Caco-2 (cell line): Measurements from ENCODE around the gene ATG14. TPM values are rescaled to one million over a fixed set of nuclear protein-coding genes. Genes with fewer than 3 reads are reported as not detected.

Experiments
- BruUV-seq: library from RNA; stranded (reverse); fragments of 400-500 nt; replicated peaks from 2 replicates; lab custom pipeline; 2021; lab: Mats Ljungman, UMichigan
- CTCF ChIA-PET: fragments of 300-600 bp; sonication (Branson Sonifier 250); formaldehyde crosslinking; loops from one replicate; lab custom pipeline; 2022; ENCODE audit warnings: antibody characterized with exemption; lab: Charles Lee
- POLR2A ChIA-PET: fragments of 300-600 bp; sonication (Branson Sonifier 250); formaldehyde crosslinking; loops from one replicate; lab custom pipeline; 2022; ENCODE audit warnings: antibody characterized with exemption; lab: Charles Lee
- DNase-seq, 2 experiments: peaks; one replicate each; pipeline versions ENCODE4 v3.0.0 to v3.0.0-alpha.2; 2020 to 2022
- H3K27me3 ChIP-seq: replicated peaks from 2 replicates; pipeline ENCODE4 v1.6.0; 2011; ENCODE audit warnings: low read length; ENCODE audit not compliant: control insufficient read depth, insufficient read depth
- H3K36me3 ChIP-seq: 2 replicates; pipeline ENCODE4 v1.5.1; 2011; ENCODE audit warnings: low read length; ENCODE audit not compliant: control insufficient read depth, insufficient read depth
- H3K4me1 ChIP-seq: fragments of 250-450 bp; sonication (Bioruptor Pico); 2 replicates; pipeline ENCODE4 v1.5.1; 2020; ENCODE audit warnings: mild to moderate bottlenecking
- H3K4me3 ChIP-seq: 2 replicates; pipeline ENCODE4 v1.5.1; 2011; ENCODE audit warnings: low read depth, mild to moderate bottlenecking, control low read depth, low read length
- H3K9me3 ChIP-seq: fragments of 250-450 bp; sonication (Bioruptor Pico); 2 replicates; pipeline ENCODE4 v1.5.1; 2020; ENCODE audit warnings: mild to moderate bottlenecking, moderate library complexity
- H3K27ac Mint-ChIP-seq: one replicate; pipeline ENCODE4 v1.8.0; 2022; ENCODE audit warnings: mixed read lengths; ENCODE audit not compliant: unreplicated experiment
- H3K27me3 Mint-ChIP-seq: one replicate; pipeline ENCODE4 v1.8.0; 2022; ENCODE audit warnings: mixed read lengths; ENCODE audit not compliant: insufficient read depth, unreplicated experiment
- H3K36me3 Mint-ChIP-seq: one replicate; pipeline ENCODE4 v1.8.0; 2022; ENCODE audit warnings: mild to moderate bottlenecking, mixed read lengths; ENCODE audit not compliant: insufficient read depth, unreplicated experiment
- H3K4me1 Mint-ChIP-seq: one replicate; pipeline ENCODE4 v1.8.0; 2022; ENCODE audit warnings: low read depth, mixed read lengths; ENCODE audit not compliant: unreplicated experiment
- H3K4me3 Mint-ChIP-seq: one replicate; pipeline ENCODE4 v1.8.0; 2022; ENCODE audit warnings: mild to moderate bottlenecking, moderate library complexity, mixed read lengths; ENCODE audit not compliant: unreplicated experiment
- H3K9me3 Mint-ChIP-seq: one replicate; pipeline ENCODE4 v1.8.0; 2022; ENCODE audit warnings: mixed read lengths; ENCODE audit not compliant: unreplicated experiment
- CTCF ChIP-seq, 2 experiments: fragments of 200-600 bp in 1 of 2; IDR thresholded peaks; 1 replicate in 1 of 2; 2 replicates in 1 of 2; pipeline versions ENCODE4 v1.5.1 to v1.8.0; 2011 to 2022; ENCODE audit warnings: antibody characterized with exemption in 1 of 2, control low read depth in 1 of 2, inconsistent platforms in 1 of 2, low read depth in 1 of 2, low read length in 1 of 2, mild to moderate bottlenecking in 1 of 2, moderate library complexity in 1 of 2; ENCODE audit not compliant: insufficient read depth in 1 of 2, severe bottlenecking in 1 of 2, unreplicated experiment in 1 of 2
- intact Hi-C: fragments of 100-400 bp; cut with micrococcal nuclease; formaldehyde crosslinking; loops from one replicate; pipeline ENCODE4 v1.10.0; 2022; ENCODE audit not compliant: unreplicated experiment
- total RNA-seq: library from RNA; stranded (reverse); gene quantifications from 2 replicates; pipeline ENCODE4 v1.2.3, GENCODE V29; 2022

The ATG14 gene
- total RNA-seq, 1 experiment from 2014 or later, result 13.1 TPM

- Histone ChIP-seq H3K27me3 (no peaks in the 10 kb centered on the region), H3K9me3 (no peaks in the 10 kb centered on the region), H3K36me3 (no peaks in the 10 kb centered on the region), H3K4me3 (no peak overlapping the region), H3K4me1 (no peaks in the 10 kb centered on the region)
- H3K36me3 Mint-ChIP-seq, result no peaks in the 10 kb centered on the region
- no peak for DNase-seq
- no peak overlapping the region for H3K27ac Mint-ChIP-seq
- H3K27me3 Mint-ChIP-seq, result no peaks in the 10 kb centered on the region
- no peaks in the 10 kb centered on the region for H3K4me1 Mint-ChIP-seq
- H3K4me3 Mint-ChIP-seq, result no peak overlapping the region
- no TSS peak for BruUV-seq
- TF ChIP-seq CTCF (IDR thresholded peaks at IDR 0.05; ENCODE audit: insufficient read depth in 1 of 2, low read depth in 1 of 2, low read length in 1 of 2, severe bottlenecking in 1 of 2, unreplicated experiment in 1 of 2), result no peak
- H3K9me3 Mint-ChIP-seq, result no peaks in the 10 kb centered on the region
- ChIA-PET POLR2A (no interaction called here), CTCF (no interaction called here)
- intact Hi-C loops, result no loop called here
Observed at GRCh38 chr14:55401751-55402150, 9.9 kb downstream of the ATG14 start.

- POLR2A ChIA-PET, result no interaction called here
- intact Hi-C loops, result no loop called here
- Mint-ChIP-seq H3K4me3 (no peak overlapping the region), H3K27ac (no peak overlapping the region), H3K27me3 (no peaks in the 10 kb centered on the region), H3K9me3 (no peaks in the 10 kb centered on the region), H3K36me3 (peaks cover 14% of the 10 kb centered on the region), H3K4me1 (no peaks in the 10 kb centered on the region)
- CTCF ChIA-PET, result no interaction called here
- no peaks in the 10 kb centered on the region for H3K4me1 ChIP-seq
- H3K9me3 ChIP-seq, result no peaks in the 10 kb centered on the region
- H3K4me3 ChIP-seq, result no peak overlapping the region
- no peak for TF ChIP-seq CTCF (IDR thresholded peaks at IDR 0.05; ENCODE audit: insufficient read depth in 1 of 2, low read depth in 1 of 2, low read length in 1 of 2, severe bottlenecking in 1 of 2, unreplicated experiment in 1 of 2)
- H3K36me3 ChIP-seq, result no peaks in the 10 kb centered on the region
- DNase-seq, result no peak
- no TSS peak for BruUV-seq
- H3K27me3 ChIP-seq, result no peaks in the 10 kb centered on the region
Observed at GRCh38 chr14:55399852-55400251, 11.8 kb downstream of the ATG14 start.

- DNase-seq, result no peak
- H3K4me1 Mint-ChIP-seq, result no peaks in the 10 kb centered on the region
- no peak overlapping the region for H3K4me3 Mint-ChIP-seq
- no peak overlapping the region for H3K27ac Mint-ChIP-seq
- intact Hi-C loops, result no loop called here
- no TSS peak for BruUV-seq
- CTCF ChIA-PET, result no interaction called here
- H3K4me3 ChIP-seq, result no peak overlapping the region
- H3K4me1 ChIP-seq, result no peaks in the 10 kb centered on the region
- H3K9me3 Mint-ChIP-seq, result no peaks in the 10 kb centered on the region
- peaks cover 17% of the 10 kb centered on the region for H3K36me3 Mint-ChIP-seq
- H3K9me3 ChIP-seq, result no peaks in the 10 kb centered on the region
- no peaks in the 10 kb centered on the region for H3K27me3 Mint-ChIP-seq
- POLR2A ChIA-PET, result no interaction called here
- no peaks in the 10 kb centered on the region for H3K36me3 ChIP-seq
- H3K27me3 ChIP-seq, result no peaks in the 10 kb centered on the region
- TF ChIP-seq CTCF (IDR thresholded peaks at IDR 0.05; ENCODE audit: insufficient read depth in 1 of 2, low read depth in 1 of 2, low read length in 1 of 2, severe bottlenecking in 1 of 2, unreplicated experiment in 1 of 2), result no peak
Observed at GRCh38 chr14:55399183-55399582, 12.4 kb downstream of the ATG14 start.
